Measurements from ENCODE around the gene ONECUT2. TPM values are rescaled to one million over a fixed set of nuclear protein-coding genes. Genes with fewer than 3 reads are reported as not detected.

Gene ONECUT2
- total RNA-seq, 2 donors from 2014 or later, result 0.04 TPM

DNA sequence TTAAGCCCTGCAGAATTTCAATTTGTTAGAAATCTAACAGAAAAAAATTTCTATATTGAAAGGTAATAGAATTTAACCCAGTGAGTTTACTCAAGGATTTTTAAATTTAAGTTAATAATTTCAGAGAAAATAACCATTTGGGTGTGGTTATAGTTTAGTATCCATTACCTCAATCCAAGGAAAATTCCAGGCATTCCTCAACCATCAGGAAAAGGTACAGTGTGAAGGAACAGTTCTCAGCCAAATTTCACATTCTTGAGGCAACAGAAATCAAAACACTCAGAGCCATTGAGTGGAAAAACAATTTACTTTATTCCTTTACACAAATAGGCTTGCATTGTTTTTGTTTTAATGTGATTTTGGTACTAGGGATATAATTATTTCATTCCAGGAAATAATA, 45.6 kb downstream of the ONECUT2 start:
- TF ChIP-seq, protein P1, sequence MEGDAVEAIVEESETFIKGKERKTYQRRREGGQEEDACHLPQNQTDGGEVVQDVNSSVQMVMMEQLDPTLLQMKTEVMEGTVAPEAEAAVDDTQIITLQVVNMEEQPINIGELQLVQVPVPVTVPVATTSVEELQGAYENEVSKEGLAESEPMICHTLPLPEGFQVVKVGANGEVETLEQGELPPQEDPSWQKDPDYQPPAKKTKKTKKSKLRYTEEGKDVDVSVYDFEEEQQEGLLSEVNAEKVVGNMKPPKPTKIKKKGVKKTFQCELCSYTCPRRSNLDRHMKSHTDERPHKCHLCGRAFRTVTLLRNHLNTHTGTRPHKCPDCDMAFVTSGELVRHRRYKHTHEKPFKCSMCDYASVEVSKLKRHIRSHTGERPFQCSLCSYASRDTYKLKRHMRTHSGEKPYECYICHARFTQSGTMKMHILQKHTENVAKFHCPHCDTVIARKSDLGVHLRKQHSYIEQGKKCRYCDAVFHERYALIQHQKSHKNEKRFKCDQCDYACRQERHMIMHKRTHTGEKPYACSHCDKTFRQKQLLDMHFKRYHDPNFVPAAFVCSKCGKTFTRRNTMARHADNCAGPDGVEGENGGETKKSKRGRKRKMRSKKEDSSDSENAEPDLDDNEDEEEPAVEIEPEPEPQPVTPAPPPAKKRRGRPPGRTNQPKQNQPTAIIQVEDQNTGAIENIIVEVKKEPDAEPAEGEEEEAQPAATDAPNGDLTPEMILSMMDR (IDR thresholded peaks at IDR 0.05), result no peak
- no peak for DNase-seq (ENCODE audit: low spot score)
- Histone ChIP-seq H3K36me3 (no peaks in the 10 kb centered on the region), H3K4me3 (no peak overlapping the region), H3K9me3 (no peaks in the 10 kb centered on the region), H3K27me3 (no peaks in the 10 kb centered on the region), H3K4me1 (no peaks in the 10 kb centered on the region), H3K27ac (no peak overlapping the region)

DNA sequence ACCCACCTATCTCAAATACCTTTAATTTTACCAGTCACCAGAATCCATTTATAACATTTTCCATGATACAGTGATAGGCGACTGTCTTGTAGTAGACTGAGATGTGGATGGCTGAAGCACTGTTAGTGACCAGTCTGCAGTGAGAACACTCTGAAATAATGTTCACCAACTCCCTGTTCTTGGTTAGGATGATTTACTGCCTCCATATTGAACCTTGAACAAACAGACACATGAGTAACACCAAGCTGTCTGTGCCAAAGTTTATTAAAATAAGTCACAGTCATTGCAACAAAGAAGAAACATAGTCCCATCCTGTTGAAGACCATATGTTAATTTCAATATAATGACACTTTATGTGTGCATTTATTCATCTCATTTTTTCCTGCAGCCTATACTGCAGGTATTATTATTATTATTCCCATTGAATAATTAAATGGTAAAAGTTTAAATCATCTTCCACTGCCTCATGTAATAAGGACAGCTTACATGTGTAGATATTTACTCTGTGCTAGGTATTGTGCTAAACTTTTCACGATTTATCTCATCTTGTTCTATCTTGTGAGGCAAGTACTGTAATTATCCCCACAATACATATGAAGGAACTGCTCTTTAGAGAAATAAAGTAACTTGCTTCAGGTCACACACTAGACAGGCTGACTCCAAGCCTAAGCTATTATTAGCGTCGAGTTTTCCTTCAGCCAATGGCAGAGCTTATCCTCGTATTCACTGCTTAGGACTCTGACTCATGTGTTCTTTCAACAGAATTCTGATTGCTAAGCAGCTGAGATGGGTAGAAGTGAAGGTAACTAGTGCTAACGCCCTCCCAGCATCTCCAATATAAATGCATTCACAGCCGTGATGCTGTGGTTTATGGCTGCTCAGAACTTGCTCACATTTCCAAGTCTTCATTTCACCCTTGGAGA, 62.5 kb downstream of the ONECUT2 start:
- Histone ChIP-seq H3K27ac (no peak overlapping the region), H3K4me3 (no peak overlapping the region), H3K4me1 (no peaks in the 10 kb centered on the region), H3K36me3 (no peaks in the 10 kb centered on the region), H3K9me3 (no peaks in the 10 kb centered on the region), H3K27me3 (no peaks in the 10 kb centered on the region)
- no peak for DNase-seq (ENCODE audit: low spot score)
- TF ChIP-seq, protein P1 (IDR thresholded peaks at IDR 0.05), result no peak

- no peak for DNase-seq (ENCODE audit: low spot score)
- TF ChIP-seq, protein P1 (IDR thresholded peaks at IDR 0.05), result no peak
Measured at GRCh38 chr18:57498682-57499256, 63.6 kb downstream of the ONECUT2 start.

GRCh38 chr18:57502624-57503023, 67.5 kb downstream of the ONECUT2 start:
- no peaks in the 10 kb centered on the region for H3K4me1 ChIP-seq
- no peak overlapping the region for H3K4me3 ChIP-seq
- no peaks in the 10 kb centered on the region for H3K36me3 ChIP-seq
- H3K27me3 ChIP-seq, result no peaks in the 10 kb centered on the region
- no peaks in the 10 kb centered on the region for H3K9me3 ChIP-seq
- TF ChIP-seq, protein P1 (IDR thresholded peaks at IDR 0.05), result no peak
- DNase-seq (ENCODE audit: low spot score), result no peak
- H3K27ac ChIP-seq, result no peak overlapping the region

More at GRCh38 chr18:57498682-57499256, 63.6 kb downstream of the ONECUT2 start:
- no peaks in the 10 kb centered on the region for H3K27me3 ChIP-seq
- H3K36me3 ChIP-seq, result no peaks in the 10 kb centered on the region
- no peak overlapping the region for H3K27ac ChIP-seq
- H3K9me3 ChIP-seq, result no peaks in the 10 kb centered on the region
- no peak overlapping the region for H3K4me3 ChIP-seq
- no peaks in the 10 kb centered on the region for H3K4me1 ChIP-seq

GRCh38 chr18:57505231-57505630, 70.1 kb downstream of the ONECUT2 start:
- Histone ChIP-seq H3K9me3 (no peaks in the 10 kb centered on the region), H3K36me3 (no peaks in the 10 kb centered on the region), H3K4me1 (no peaks in the 10 kb centered on the region), H3K27me3 (no peaks in the 10 kb centered on the region), H3K27ac (no peak overlapping the region), H3K4me3 (no peak overlapping the region)
- TF ChIP-seq, protein P1 (IDR thresholded peaks at IDR 0.05), result no peak
- DNase-seq (ENCODE audit: low spot score), result no peak
